Activated CD4-positive, alpha-beta T cell treated with anti-CD3 and anti-CD28 coated beads for 36 hours (primary cell): ENCODE data around the gene TRPM2. TPM values are rescaled to one million over a fixed set of nuclear protein-coding genes. Genes with fewer than 3 reads are reported as not detected.
"Not testable (repeated sequence)": the region's sequence is repeated elsewhere in the genome, so short reads cannot be mapped to it uniquely, and the experiment has no call there.

Experiments used
- ATAC-seq: fragments of 200-7000 bp; cut with Tn5 transposase; one replicate; pipeline ENCODE4 v1.10.0; 2021; ENCODE audit warnings: mild to moderate bottlenecking, moderate library complexity
- CTCF ChIA-PET: fragments of 350-600 bp; sonication (Branson Sonifier 250); formaldehyde crosslinking; loops from one replicate; lab custom pipeline; 2021; ENCODE audit warnings: antibody characterized with exemption; lab: Charles Lee
- POLR2A ChIA-PET: fragments of 350-600 bp; sonication (Branson Sonifier 250); formaldehyde crosslinking; loops from one replicate; lab custom pipeline; 2021; ENCODE audit warnings: antibody characterized with exemption, inconsistent platforms; lab: Charles Lee
- DNase-seq: peaks from one replicate; pipeline ENCODE4 v3.0.0-alpha.2; 2020
- H3K27ac Mint-ChIP-seq: one replicate; pipeline ENCODE4 v1.8.0; 2021; ENCODE audit warnings: mixed read lengths
- H3K27me3 Mint-ChIP-seq: one replicate; pipeline ENCODE4 v1.8.0; 2021; ENCODE audit warnings: mixed read lengths
- H3K36me3 Mint-ChIP-seq: one replicate; pipeline ENCODE4 v1.8.0; 2021; ENCODE audit warnings: low read depth, mixed read lengths
- H3K4me1 Mint-ChIP-seq: one replicate; pipeline ENCODE4 v1.8.0; 2021; ENCODE audit warnings: mixed read lengths
- H3K4me3 Mint-ChIP-seq: one replicate; pipeline ENCODE4 v1.8.0; 2021; ENCODE audit warnings: mild to moderate bottlenecking, moderate library complexity, mixed read lengths
- H3K9me3 Mint-ChIP-seq: one replicate; pipeline ENCODE4 v1.8.0; 2021; ENCODE audit warnings: low read depth, mixed read lengths
- intact Hi-C, 2 experiments: fragments of 100-400 bp; cut with DNase I in 1 of 2; cut with micrococcal nuclease in 1 of 2; formaldehyde crosslinking; loops; one replicate each; pipeline versions ENCODE4 v1.14.2 to v1.15.1; 2022 to 2024; cut with DNase I, micrococcal nuclease
- total RNA-seq, 2 experiments: library from RNA; stranded (reverse); gene quantifications; one replicate each; pipeline ENCODE4 v1.2.3, GENCODE V29; 2021

The TRPM2 gene
- total RNA-seq, 2 experiments from 2014 or later: 1.5 to 1.7 TPM

DNA sequence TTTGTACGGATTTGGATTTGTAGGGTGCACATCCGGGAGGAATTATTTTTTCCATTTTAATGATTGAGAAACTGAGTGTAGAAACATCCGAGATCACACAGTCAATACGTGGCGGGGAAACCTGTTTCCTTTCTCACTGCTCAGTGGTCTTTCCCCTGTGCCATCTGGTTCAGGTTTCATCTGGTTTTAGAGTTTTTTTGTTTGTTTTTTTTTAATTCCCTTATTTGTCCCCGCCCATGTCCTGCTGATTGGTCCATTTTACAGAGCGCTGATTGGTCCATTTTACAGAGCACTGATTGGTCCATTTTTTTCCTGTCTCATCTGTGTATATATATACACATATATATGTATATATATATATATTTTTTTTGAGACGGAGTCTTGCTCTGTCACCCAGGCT is 6.0 kb downstream of the TRPM2 start:
- ChIA-PET CTCF (no interaction called here), POLR2A (no interaction called here)
- DNase-seq (no peak), ATAC-seq (no peak)
- peaks cover 23% of the 10 kb centered on the region for H3K4me1 Mint-ChIP-seq
- peaks cover 5% of the 10 kb centered on the region for H3K9me3 Mint-ChIP-seq
- H3K27ac Mint-ChIP-seq: no peak overlapping the region
- peaks cover 3% of the 10 kb centered on the region for H3K27me3 Mint-ChIP-seq
- intact Hi-C loops: no loop called here
- H3K4me3 Mint-ChIP-seq: no peak overlapping the region
- peaks cover 4% of the 10 kb centered on the region for H3K36me3 Mint-ChIP-seq

DNA sequence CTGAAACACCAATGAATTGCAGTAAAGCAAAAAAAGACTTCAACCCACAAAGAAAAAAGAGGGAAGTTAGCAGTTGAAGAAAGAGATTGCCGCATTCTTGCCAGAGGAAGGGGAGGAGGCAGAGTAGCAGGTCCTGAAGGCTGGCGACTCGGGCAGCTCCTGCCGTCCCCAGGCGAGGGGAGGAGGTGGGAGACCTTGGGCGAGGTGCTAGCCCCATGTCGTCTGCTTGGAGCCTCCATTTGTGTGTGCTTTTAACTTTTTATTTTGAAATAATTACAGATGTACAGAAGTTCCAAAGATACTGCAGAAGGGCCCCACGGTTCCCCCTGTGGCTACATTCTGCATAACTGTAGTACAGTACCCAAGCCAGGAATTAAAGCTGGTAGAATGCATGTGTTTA is 6.7 kb downstream of the TRPM2 start:
- H3K27ac Mint-ChIP-seq: no peak overlapping the region
- intact Hi-C loops: no loop called here
- ATAC-seq (peak; percentile 34), DNase-seq (no peak)
- no peak overlapping the region for H3K4me3 Mint-ChIP-seq
- H3K4me1 Mint-ChIP-seq: peaks cover 16% of the 10 kb centered on the region
- H3K36me3 Mint-ChIP-seq: peaks cover 4% of the 10 kb centered on the region
- POLR2A ChIA-PET: no interaction called here
- peaks cover 3% of the 10 kb centered on the region for H3K27me3 Mint-ChIP-seq
- H3K9me3 Mint-ChIP-seq: peaks cover 5% of the 10 kb centered on the region
- CTCF ChIA-PET: interaction anchor here (0.6 to 0.7 kb wide), 2 partner anchors 18 to 1461 kb away, joined by 3 to 4 read pairs; no protein-coding TSS in a partner anchor

DNA sequence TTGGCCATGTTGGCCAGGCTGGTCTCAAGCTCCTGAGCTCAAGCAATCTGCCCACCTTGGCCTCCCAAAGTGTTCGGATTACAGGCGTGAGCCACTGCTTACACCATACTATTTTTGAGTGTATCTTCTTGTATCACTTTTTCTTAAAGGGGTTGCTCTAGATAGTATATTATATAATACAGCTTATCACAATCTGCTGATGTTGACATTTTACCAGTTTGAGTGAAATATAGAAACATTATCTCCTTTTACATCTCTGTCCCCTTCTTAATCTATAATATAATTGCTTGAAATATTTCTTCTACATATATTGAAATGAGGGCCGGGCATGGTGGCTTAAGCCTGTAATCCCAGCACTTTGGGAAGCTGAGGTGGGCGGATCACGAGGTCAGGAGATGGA is 8.5 kb downstream of the TRPM2 start:
- H3K27me3 Mint-ChIP-seq, H3K36me3 Mint-ChIP-seq, DNase-seq, POLR2A ChIA-PET, ATAC-seq, H3K4me1 Mint-ChIP-seq, H3K27ac Mint-ChIP-seq, H3K4me3 Mint-ChIP-seq, H3K9me3 Mint-ChIP-seq, intact Hi-C loops: not testable (repeated sequence)
- CTCF ChIA-PET: interaction anchor here (0.6 kb wide), 1 partner anchor 16 kb away, joined by 3 read pairs; no protein-coding TSS in a partner anchor

DNA sequence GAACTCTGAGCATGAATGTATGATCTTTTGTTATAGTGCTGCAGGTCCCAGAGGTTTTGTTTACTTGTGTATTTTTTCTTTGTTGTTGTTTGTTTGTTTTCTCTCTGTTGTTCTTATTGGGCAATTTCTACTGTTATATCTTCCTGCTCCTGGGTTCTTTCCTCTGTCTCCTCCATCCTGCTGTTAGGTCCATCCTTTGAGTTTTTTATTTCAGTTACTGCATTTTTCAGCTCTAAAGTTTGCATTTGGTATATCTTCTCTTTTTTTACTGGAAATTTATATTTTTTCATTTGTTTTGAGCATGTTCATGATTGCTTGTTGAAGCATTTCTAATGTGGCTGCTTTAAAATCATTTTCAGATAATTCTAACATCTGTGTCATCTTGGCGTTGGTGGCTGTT is 9.9 kb downstream of the TRPM2 start:
- intact Hi-C loops: no loop called here
- peaks cover 5% of the 10 kb centered on the region for H3K9me3 Mint-ChIP-seq
- H3K27me3 Mint-ChIP-seq: peaks cover 3% of the 10 kb centered on the region
- H3K27ac Mint-ChIP-seq: no peak overlapping the region
- DNase-seq (no peak), ATAC-seq (no peak)
- peaks cover 4% of the 10 kb centered on the region for H3K36me3 Mint-ChIP-seq
- POLR2A ChIA-PET: no interaction called here
- CTCF ChIA-PET: no interaction called here
- H3K4me1 Mint-ChIP-seq: peaks cover 3% of the 10 kb centered on the region
- no peak overlapping the region for H3K4me3 Mint-ChIP-seq

DNA sequence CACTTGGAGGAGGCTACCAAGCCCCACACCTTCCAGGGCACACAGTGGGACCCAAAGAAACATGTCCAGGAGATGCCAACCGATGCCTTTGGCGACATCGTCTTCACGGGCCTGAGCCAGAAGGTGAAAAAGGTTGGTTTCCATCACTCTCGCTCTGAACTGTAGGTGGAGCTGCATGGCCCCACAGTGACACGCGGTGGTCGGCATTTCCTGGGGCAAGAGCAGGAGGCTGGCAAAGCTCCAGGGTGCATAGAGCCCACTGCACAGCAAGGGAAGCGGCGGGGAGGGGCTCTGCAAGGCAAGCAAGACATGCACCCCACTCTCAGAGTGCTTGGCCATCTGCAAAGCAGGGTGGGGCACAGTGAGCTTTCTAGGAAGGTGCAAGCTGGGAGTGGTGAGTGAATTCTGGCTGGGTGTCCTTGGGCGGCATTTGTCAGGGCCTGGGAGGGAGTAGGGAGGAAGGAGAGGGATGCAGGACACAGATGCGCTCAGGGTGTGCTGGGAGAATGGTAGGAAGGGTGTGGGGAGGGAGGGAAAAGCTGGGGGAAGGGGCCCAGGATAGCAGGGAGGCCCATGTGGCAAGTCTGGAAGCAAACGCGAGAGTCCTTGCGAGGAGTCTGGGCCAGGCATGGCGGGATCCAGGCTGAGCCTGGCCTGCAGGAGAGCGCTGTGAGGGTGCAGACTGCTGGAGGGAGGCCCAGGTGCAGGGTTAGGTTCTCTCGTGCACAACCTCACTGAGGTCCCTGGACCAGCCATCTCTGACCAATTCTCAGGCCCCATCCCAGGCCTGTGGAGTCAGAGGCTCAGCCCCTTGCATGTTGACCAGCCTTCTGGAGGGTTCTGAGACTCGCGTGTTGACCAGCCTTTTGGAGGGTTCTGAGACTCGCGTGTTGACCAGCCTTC is 11.0 kb downstream of the TRPM2 start:
- Mint-ChIP-seq H3K9me3 (peaks cover 5% of the 10 kb centered on the region), H3K4me1 (peaks cover 3% of the 10 kb centered on the region), H3K27me3 (peaks cover 3% of the 10 kb centered on the region), H3K27ac (no peak overlapping the region), H3K4me3 (no peak overlapping the region), H3K36me3 (peaks cover 4% of the 10 kb centered on the region)
- POLR2A ChIA-PET: no interaction called here
- DNase-seq: no peak
- ATAC-seq: no peak
- CTCF ChIA-PET: no interaction called here
- intact Hi-C loops: no loop called here

DNA sequence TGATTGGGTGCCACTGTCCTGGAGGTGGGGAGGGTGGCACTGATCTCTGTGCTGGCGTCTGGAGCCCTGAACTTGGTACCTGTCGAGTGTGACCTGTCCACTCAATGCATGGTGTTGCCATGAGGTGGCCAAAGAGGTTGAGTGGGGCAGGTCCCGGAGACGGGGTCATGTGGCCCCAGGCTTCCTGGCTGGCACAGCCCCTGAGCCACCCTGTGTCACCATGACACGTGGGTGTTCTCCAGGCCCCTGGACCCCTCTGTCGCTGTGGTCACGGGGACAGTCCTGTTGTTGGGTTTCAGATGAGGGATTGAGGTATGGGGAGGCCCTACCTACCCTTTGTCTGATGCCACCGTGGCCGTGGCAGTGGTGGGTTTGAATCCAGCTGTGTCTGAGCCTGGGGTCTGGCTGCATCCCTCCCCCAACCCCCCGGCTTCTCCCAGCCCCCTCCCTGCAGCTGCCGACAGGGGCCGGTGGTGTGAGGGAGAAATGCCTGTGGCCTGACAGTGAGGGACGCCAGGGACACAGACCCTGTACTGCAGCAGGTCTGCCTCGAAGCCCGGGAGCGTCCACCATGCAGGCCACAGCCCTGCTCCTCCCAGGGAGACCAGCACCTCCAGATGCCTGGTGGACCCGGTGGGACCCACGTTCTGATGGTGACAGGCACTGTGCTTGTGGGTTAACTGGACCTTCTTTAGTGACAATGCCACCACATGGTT is 12.0 kb downstream of the TRPM2 start:
- ChIA-PET CTCF (no interaction called here), POLR2A (no interaction called here)
- Mint-ChIP-seq H3K4me1 (no peaks in the 10 kb centered on the region), H3K27me3 (peaks cover 3% of the 10 kb centered on the region), H3K4me3 (no peak overlapping the region), H3K9me3 (peaks cover 5% of the 10 kb centered on the region), H3K36me3 (peaks cover 4% of the 10 kb centered on the region), H3K27ac (no peak overlapping the region)
- ATAC-seq (no peak), DNase-seq (no peak)
- intact Hi-C loops: no loop called here

DNA sequence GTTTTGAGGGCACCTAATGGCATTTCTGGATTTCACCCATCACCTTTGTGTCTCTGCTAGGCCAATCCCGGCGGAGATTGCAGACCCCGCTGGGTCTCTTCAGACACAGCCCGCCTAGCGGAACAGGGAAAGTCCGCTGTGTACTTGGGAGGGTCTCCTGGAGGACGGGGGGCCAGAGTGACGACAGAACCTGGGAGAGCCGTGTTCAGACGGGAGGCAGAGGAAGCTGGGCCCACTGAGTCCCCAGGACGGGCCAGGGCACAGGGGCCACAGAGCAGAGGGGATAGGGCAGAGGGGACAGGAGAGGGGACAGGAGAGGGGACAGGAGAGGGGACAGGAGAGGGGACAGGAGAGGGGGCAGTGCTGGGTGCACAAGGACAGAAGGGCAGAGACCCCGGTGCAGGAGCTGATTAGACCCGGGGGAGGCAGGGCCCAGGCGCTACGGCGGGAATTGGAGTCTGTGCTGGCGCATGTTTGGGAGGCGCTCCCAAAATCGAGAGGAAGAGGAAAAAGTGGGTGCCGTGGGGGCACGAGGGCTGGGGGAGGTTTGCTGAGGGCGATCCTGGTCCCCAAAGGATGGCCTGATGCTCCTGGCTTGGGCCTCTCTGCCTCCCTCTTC is 12.7 kb downstream of the TRPM2 start:
- no peaks in the 10 kb centered on the region for H3K4me1 Mint-ChIP-seq
- H3K27me3 Mint-ChIP-seq: peaks cover 3% of the 10 kb centered on the region
- CTCF ChIA-PET: no interaction called here
- ATAC-seq (no peak), DNase-seq (no peak)
- no peak overlapping the region for H3K27ac Mint-ChIP-seq
- H3K9me3 Mint-ChIP-seq: peaks cover 5% of the 10 kb centered on the region
- H3K4me3 Mint-ChIP-seq: no peak overlapping the region
- peaks cover 4% of the 10 kb centered on the region for H3K36me3 Mint-ChIP-seq
- intact Hi-C loops: no loop called here
- POLR2A ChIA-PET: no interaction called here

DNA sequence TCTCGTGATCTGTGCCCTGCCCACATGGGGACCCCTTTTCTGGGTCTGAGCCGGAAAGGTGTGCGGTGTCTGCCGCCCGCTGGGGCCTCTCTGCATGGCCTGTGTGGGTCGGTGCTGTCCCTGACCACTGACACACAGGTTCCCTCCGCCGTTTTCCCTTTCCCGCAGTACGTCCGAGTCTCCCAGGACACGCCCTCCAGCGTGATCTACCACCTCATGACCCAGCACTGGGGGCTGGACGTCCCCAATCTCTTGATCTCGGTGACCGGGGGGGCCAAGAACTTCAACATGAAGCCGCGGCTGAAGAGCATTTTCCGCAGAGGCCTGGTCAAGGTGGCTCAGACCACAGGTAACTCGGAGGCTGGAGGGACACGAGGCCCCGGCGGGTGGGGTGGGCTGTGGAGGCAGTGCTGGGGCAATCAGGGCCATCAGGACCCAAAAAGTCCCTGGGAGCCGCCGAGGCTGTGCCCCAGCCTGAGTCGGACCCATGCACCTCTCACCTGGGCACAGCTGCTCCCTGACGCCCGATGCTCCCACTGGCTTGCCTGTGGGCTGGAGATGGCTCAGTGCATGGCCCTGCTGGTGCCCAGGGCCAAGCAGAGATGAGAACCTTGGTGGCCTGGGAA is 13.3 kb downstream of the TRPM2 start:
- DNase-seq (no peak), ATAC-seq (no peak)
- H3K27me3 Mint-ChIP-seq: peaks cover 3% of the 10 kb centered on the region
- no peak overlapping the region for H3K4me3 Mint-ChIP-seq
- H3K4me1 Mint-ChIP-seq: no peaks in the 10 kb centered on the region
- no peak overlapping the region for H3K27ac Mint-ChIP-seq
- intact Hi-C loops: no loop called here
- ChIA-PET CTCF (no interaction called here), POLR2A (no interaction called here)
- peaks cover 4% of the 10 kb centered on the region for H3K36me3 Mint-ChIP-seq
- H3K9me3 Mint-ChIP-seq: peaks cover 5% of the 10 kb centered on the region

DNA sequence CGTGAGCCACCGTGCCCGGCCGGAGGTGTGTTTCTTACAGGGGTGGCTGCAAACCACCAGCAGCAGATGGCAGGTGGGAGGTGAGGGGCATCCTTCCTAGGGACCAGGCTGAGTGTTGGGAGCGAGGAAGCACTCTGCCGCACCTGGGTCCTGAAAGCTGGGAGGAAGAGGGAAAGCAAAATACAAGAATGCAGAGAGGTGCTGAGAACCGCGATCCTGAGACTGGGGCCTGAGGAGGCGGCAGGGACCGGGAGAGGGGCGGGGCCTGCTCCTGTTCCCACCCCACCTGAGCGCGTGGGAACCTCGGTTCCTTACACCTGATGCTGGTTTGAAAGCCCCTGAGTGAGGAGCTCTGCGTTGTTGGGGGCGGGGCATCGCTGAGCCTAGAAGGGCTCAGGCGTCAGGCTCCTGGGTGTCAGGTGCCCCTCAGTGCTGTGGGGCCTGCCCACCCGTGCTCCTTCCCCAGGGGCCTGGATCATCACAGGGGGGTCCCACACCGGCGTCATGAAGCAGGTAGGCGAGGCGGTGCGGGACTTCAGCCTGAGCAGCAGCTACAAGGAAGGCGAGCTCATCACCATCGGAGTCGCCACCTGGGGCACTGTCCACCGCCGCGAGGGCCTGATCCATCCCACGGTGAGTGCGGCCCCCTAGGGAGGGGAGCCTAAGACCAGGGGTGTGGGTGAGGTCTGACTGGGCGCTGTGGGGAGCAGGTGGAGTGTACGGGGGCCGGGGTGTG is 15.5 kb downstream of the TRPM2 start:
- ATAC-seq (no peak), DNase-seq (no peak)
- Mint-ChIP-seq H3K27me3 (no peaks in the 10 kb centered on the region), H3K4me3 (no peak overlapping the region), H3K27ac (no peak overlapping the region), H3K36me3 (no peaks in the 10 kb centered on the region), H3K9me3 (no peaks in the 10 kb centered on the region), H3K4me1 (no peaks in the 10 kb centered on the region)
- POLR2A ChIA-PET: no interaction called here
- intact Hi-C loops: no loop called here
- CTCF ChIA-PET: interaction anchor here (0.6 kb wide), 1 partner anchor 380 kb away, joined by 3 read pairs; no protein-coding TSS in a partner anchor

DNA sequence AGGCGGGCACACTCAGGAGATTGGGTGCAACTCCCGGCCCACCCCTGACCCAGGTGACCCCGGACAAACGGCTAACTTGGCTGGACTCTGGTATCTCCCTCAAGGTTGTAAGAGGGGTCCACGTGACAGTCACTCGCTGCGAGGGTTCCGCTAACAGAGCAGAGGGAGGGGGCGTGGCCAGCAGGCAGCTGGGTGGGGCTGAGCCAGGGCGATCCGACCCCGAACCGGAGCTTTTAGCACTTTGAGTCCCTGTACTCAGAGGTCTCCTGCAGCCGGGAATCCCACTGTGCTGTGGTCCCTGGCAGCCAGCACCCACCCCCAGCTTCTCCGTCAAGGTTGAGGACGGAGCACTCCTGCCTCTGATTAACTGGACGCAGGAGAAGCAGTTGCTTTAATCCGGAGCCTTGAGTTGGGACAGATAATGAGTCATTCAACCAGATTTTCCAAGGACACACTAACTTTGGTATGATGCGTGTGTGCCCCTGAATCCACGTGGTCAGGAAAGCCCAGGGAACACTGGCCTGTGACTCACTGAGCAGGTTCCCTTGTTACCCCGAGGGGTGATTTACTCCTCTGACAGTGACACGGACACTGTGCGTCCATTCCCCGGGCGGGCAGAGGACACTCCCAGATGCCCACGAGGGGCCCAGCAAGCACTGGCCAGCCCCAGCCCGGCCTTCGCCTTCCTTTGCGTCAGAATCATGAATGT is 16.8 kb downstream of the TRPM2 start:
- CTCF ChIA-PET: no interaction called here
- POLR2A ChIA-PET: no interaction called here
- intact Hi-C loops: no loop called here
- Mint-ChIP-seq H3K27ac (no peak overlapping the region), H3K4me1 (peaks cover 7% of the 10 kb centered on the region), H3K4me3 (no peak overlapping the region), H3K36me3 (no peaks in the 10 kb centered on the region), H3K9me3 (no peaks in the 10 kb centered on the region), H3K27me3 (no peaks in the 10 kb centered on the region)
- DNase-seq (no peak), ATAC-seq (no peak)
